ENCODE results near the gene NR6A1.
A peak's percentile ranks its signal among the peaks of the same experiment; 100 is the strongest.

Gene NR6A1

GRCh38 chr9:124788542-124789217 lies 17.6 kb upstream of the NR6A1 start:
- no peak overlapping the region for H3K4me3 ChIP-seq (ENCODE audit: low read length)

GRCh38 chr9:124786881-124787573 lies 15.9 kb upstream of the NR6A1 start:
- TF ChIP-seq ZNF274 (IDR thresholded peaks at IDR 0.05; ENCODE audit: low read depth, low read length): no peak
- no peak overlapping the region for H3K4me3 ChIP-seq (ENCODE audit: low read length)

More at GRCh38 chr9:124788542-124789217, 17.6 kb upstream of the NR6A1 start:
- TF ChIP-seq ZNF274 (IDR thresholded peaks at IDR 0.05; ENCODE audit: low read depth, low read length): no peak

GRCh38 chr9:124784509-124784908 lies 13.4 kb upstream of the NR6A1 start:
- no peak overlapping the region for H3K4me3 ChIP-seq (ENCODE audit: low read length)
- TF ChIP-seq ZNF274 (IDR thresholded peaks at IDR 0.05; ENCODE audit: low read depth, low read length): no peak

- TF ChIP-seq ZNF274 (IDR thresholded peaks at IDR 0.05; ENCODE audit: low read depth, low read length): no peak
- H3K4me3 ChIP-seq (ENCODE audit: low read length): no peak overlapping the region
Measured at GRCh38 chr9:124783830-124784229, 12.7 kb upstream of the NR6A1 start.

- no peak for TF ChIP-seq ZNF274 (IDR thresholded peaks at IDR 0.05; ENCODE audit: low read depth, low read length)
- H3K4me3 ChIP-seq (ENCODE audit: low read length): no peak overlapping the region
Measured at GRCh38 chr9:124782661-124783574, 11.8 kb upstream of the NR6A1 start.

GRCh38 chr9:124781967-124782660 lies 11.0 kb upstream of the NR6A1 start:
- TF ChIP-seq ZNF274 (IDR thresholded peaks at IDR 0.05; ENCODE audit: low read depth, low read length): no peak
- no peak overlapping the region for H3K4me3 ChIP-seq (ENCODE audit: low read length)

- H3K4me3 ChIP-seq (ENCODE audit: low read length): no peak overlapping the region
- no peak for TF ChIP-seq ZNF274 (IDR thresholded peaks at IDR 0.05; ENCODE audit: low read depth, low read length)
Measured at GRCh38 chr9:124780757-124781151, 9.6 kb upstream of the NR6A1 start.

- no peak overlapping the region for H3K4me3 ChIP-seq (ENCODE audit: low read length)
- TF ChIP-seq ZNF274 (IDR thresholded peaks at IDR 0.05; ENCODE audit: low read depth, low read length): no peak
Measured at GRCh38 chr9:124780060-124780756, 9.1 kb upstream of the NR6A1 start.

GRCh38 chr9:124779368-124780059 lies 8.4 kb upstream of the NR6A1 start:
- H3K4me3 ChIP-seq (ENCODE audit: low read length): no peak overlapping the region
- TF ChIP-seq ZNF274 (IDR thresholded peaks at IDR 0.05; ENCODE audit: low read depth, low read length): no peak

GRCh38 chr9:124778575-124779367 lies 7.7 kb upstream of the NR6A1 start:
- TF ChIP-seq ZNF274 (IDR thresholded peaks at IDR 0.05; ENCODE audit: low read depth, low read length): no peak
- H3K4me3 ChIP-seq (ENCODE audit: low read length): no peak overlapping the region

GRCh38 chr9:124776954-124777648 lies 6.0 kb upstream of the NR6A1 start, which contains the start of gene OLFML2A:
Gene OLFML2A, plus strand, starts transcription at chr9:124777133. Its CDS starts 138 bp downstream, at chr9:124777271.
- H3K4me3 ChIP-seq (ENCODE audit: low read length): peak within 1 kb of the TSS; percentile 52; the same call in 1 of the 2 replicates
- TF ChIP-seq ZNF274 (IDR thresholded peaks at IDR 0.05; ENCODE audit: low read depth, low read length): no peak

Measured in GM08714 (cell line).